ENCODE data around the gene SETD2. TPM values are rescaled to one million over a fixed set of nuclear protein-coding genes. Genes with fewer than 3 reads are reported as not detected.
"Not testable (repeated sequence)": the region's sequence is repeated elsewhere in the genome, so short reads cannot be mapped to it uniquely, and the experiment has no call there.

SETD2 gene
- total RNA-seq, 4 donors from 2014 or later: 42.9 to 59.6 (median 47.7) TPM

DNA sequence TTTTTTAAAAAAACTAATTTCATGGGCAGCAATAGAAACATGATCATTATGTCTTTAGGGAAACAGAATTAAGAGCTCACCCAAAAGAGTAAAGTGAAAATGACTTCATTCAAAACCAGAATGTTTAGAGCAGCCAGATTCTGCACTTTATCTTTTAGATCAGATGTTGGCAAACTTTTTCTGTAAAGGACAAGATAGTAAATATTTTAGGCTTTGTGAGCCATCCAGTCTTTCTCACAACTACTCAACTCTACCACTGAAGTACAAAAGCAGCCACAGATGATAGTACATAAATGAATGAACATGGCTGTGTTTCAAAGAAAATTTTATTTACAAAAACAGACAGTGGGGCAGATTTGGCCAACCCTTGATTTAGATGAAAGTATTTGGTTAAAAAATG, 84.5 kb downstream of the SETD2 start:
- intact Hi-C loops (cut with DNase I; ENCODE audit: low total_unique reads): no loop called here
- no peak for TF ChIP-seq POLR2A (IDR thresholded peaks at IDR 0.05)
- TF ChIP-seq, protein P1, sequence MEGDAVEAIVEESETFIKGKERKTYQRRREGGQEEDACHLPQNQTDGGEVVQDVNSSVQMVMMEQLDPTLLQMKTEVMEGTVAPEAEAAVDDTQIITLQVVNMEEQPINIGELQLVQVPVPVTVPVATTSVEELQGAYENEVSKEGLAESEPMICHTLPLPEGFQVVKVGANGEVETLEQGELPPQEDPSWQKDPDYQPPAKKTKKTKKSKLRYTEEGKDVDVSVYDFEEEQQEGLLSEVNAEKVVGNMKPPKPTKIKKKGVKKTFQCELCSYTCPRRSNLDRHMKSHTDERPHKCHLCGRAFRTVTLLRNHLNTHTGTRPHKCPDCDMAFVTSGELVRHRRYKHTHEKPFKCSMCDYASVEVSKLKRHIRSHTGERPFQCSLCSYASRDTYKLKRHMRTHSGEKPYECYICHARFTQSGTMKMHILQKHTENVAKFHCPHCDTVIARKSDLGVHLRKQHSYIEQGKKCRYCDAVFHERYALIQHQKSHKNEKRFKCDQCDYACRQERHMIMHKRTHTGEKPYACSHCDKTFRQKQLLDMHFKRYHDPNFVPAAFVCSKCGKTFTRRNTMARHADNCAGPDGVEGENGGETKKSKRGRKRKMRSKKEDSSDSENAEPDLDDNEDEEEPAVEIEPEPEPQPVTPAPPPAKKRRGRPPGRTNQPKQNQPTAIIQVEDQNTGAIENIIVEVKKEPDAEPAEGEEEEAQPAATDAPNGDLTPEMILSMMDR (IDR thresholded peaks at IDR 0.05): no peak

DNA sequence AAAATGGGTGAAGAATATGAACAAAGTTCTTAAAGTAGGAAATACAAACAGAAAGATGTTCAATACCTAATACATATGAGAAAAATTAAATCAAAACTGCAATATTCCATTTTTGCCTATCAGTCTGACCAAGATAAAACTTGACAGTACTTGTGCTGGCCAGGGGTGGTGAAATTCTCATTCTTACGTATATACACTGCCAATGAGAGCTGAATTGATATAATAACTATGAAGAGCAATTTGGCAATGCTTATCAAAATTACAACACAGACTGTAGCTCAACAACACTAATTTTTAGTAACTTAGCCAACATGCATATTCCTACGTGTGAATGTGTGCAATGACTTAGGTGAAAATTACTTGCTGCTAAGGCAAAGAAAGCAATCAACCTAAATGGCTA, 90.2 kb downstream of the SETD2 start:
- intact Hi-C loops (cut with DNase I; ENCODE audit: low total_unique reads): no loop called here
- 57 to 70% methylated on average over 2 of the region's 2 CpGs for WGBS, 2 donors
- DNase-seq (ENCODE audit: low spot score in 2 of 2): no peak
- TF ChIP-seq POLR2A (IDR thresholded peaks at IDR 0.05): no peak
- TF ChIP-seq, protein P1 (IDR thresholded peaks at IDR 0.05): no peak
- no peak overlapping the region for H3K4me3 ChIP-seq (ENCODE audit: low read depth, poor library complexity, severe bottlenecking)

More for the DNA sequence above, 84.5 kb downstream of the SETD2 start:
- H3K4me3 ChIP-seq (ENCODE audit: low read depth, poor library complexity, severe bottlenecking): no peak overlapping the region
- DNase-seq (ENCODE audit: low spot score in 2 of 2): no peak

DNA sequence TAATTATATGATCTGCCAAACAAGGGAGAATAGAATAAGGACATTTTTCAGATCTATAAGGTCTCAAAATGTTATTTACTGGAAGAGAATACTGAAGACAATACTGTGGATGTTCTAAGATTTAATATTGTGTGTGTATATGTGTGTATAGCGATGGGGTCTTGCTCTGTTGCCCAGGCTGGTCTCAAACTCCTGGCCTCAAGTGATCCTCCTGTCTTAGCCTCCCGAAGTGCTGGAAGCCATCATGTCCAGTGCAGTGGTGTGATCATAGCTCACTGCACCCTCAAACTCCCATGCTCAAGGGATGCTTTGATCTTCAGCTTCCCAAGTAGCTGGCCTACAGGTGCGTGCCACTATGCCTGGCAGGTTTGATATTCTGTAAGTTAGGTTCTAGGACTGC, 93.1 kb downstream of the SETD2 start:
- DNase-seq (ENCODE audit: low spot score in 2 of 2): no peak
- no peak overlapping the region for H3K4me3 ChIP-seq (ENCODE audit: low read depth, poor library complexity, severe bottlenecking)
- 95 to 98% methylated on average over 3 of the region's 3 CpGs for WGBS, 2 donors
- intact Hi-C loops (cut with DNase I; ENCODE audit: low total_unique reads): no loop called here
- no peak for TF ChIP-seq POLR2A (IDR thresholded peaks at IDR 0.05)
- TF ChIP-seq, protein P1 (IDR thresholded peaks at IDR 0.05): no peak

DNA sequence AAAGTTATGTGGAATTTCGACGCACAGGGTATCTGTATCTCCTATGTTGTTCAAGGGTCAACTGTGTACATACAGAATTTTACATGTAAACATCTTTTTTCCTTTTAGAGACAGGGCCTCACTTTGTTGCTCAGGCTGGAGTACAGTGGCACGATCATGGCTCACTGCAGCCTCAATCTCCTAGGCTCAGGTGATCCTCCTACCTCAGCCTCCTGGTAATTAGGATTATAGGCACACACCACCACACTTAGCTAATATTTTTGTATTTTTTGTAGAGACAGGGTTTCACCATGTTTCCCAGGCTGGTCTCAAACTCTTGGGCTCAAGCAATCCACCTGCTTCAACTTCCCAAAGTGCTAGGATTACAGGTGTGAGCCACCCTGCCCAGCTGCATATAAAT, 97.7 kb downstream of the SETD2 start:
- 98% methylated on average over 3 of the region's 3 CpGs for WGBS, 2 donors
- intact Hi-C loops (cut with DNase I; ENCODE audit: low total_unique reads): not testable (repeated sequence)

DNA sequence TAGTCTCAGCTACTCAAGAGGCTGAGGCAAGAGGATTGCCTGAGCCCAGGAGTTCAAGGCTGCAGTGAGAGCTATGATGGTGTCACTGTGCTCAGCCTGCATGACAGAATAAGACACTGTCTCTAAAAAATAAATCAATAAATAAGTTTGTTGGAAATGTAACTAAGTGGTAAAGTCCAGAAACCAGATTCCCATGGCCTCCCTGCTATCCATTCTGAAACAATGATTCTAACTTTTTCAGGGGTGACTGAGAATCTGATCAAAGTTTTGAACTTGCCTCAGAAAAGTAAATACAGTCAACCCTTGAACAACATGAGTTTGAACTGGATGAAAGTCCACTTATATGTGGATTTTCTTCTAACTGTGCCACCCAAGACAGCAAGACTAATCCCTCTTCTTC, 98.2 kb downstream of the SETD2 start:
- TF ChIP-seq, protein P1 (IDR thresholded peaks at IDR 0.05): no peak
- no peak for TF ChIP-seq POLR2A (IDR thresholded peaks at IDR 0.05)
- no peak overlapping the region for H3K4me3 ChIP-seq (ENCODE audit: low read depth, poor library complexity, severe bottlenecking)
- DNase-seq (ENCODE audit: low spot score in 2 of 2): no peak
- intact Hi-C loops (cut with DNase I; ENCODE audit: low total_unique reads): no loop called here

More for the DNA sequence above, 97.7 kb downstream of the SETD2 start:
- not testable (repeated sequence) for DNase-seq (ENCODE audit: low spot score in 2 of 2); H3K4me3 ChIP-seq (ENCODE audit: low read depth, poor library complexity, severe bottlenecking)

DNA sequence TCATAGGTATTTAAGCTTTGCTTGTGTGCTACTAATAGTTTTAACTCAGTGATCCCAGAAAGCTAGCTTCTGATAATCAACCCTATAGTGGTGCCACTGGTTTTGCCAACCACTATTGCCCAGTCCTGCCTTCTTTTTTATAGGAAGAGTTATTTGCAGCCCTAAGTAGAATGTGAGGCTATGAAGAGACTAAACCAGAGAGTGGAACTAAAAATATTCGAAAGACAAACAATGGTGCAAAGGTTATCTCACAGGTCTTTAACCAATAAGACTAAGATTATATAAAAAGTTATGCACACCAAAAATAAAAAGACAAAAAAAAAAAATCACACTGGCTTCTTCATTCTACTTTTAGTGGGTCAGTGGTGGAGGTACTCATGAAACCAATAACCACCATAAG, 98.9 kb downstream of the SETD2 start:
- 97 to 100% methylated on average over 1 of the region's 1 CpG for WGBS, 2 donors
- no peak for DNase-seq (ENCODE audit: low spot score in 2 of 2)
- no peak overlapping the region for H3K4me3 ChIP-seq (ENCODE audit: low read depth, poor library complexity, severe bottlenecking)
- TF ChIP-seq, protein P1 (IDR thresholded peaks at IDR 0.05): no peak
- no peak for TF ChIP-seq POLR2A (IDR thresholded peaks at IDR 0.05)
- intact Hi-C loops (cut with DNase I; ENCODE audit: low total_unique reads): no loop called here

Data from lower leg skin (tissue), 4 donors.